ENCODE measurements around the gene FOXP1. TPM values are rescaled to one million over a fixed set of nuclear protein-coding genes. Genes with fewer than 3 reads are reported as not detected.

FOXP1 gene
- total RNA-seq, 1 donor: 195 TPM

- Histone ChIP-seq H3K4me3 (ENCODE audit: insufficient read depth, low read length) (peak overlapping the region; percentile 36), H3K4me1 (ENCODE audit: insufficient read depth, low read length) (peaks cover 39% of the 10 kb centered on the region), H3K27me3 (ENCODE audit: insufficient read depth, low read length) (no peaks in the 10 kb centered on the region), H3K36me3 (ENCODE audit: insufficient read depth, low read length) (no peaks in the 10 kb centered on the region), H3K9me3 (ENCODE audit: low read depth, low read length) (no peaks in the 10 kb centered on the region), H3K79me2 (ENCODE audit: insufficient read depth, low read length) (peaks cover 75% of the 10 kb centered on the region), H3K4me2 (ENCODE audit: insufficient read depth, low read length) (peak overlapping the region; percentile 69), H4K20me1 (ENCODE audit: insufficient read depth, low read length) (no peaks in the 10 kb centered on the region), H2AFZ (ENCODE audit: low read length) (peak overlapping the region; percentile 55), H3K27ac (ENCODE audit: low read depth, low read length) (peak overlapping the region; percentile 73)
- no peak for TF ChIP-seq CTCF (IDR thresholded peaks at IDR 0.05; ENCODE audit: extremely low read depth, low read depth, low read length)
- DNase-seq (ENCODE audit: insufficient read length, low spot score, missing footprints): peak; percentile 87
Measured at GRCh38 chr3:71542521-71543370, 40.8 kb downstream of the FOXP1 start.

DNA sequence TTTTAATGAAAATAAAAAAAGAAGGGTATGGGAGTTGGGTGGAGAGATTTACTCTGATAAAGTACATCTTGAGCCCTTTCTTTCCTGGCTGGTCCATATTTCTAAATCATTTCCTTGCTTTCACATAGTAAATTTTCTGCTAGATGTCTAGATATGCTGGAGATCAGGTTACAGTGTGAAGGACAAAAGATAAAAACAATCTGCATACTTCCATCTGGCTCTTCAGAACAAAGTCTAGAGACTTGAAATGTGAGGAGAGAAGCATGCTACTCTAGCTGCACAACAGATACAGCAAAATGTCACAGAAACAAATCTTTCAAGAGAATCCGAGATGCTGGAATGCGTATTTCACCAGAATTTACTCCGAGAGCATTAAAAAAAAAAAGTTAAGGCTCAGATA, 42.2 kb downstream of the FOXP1 start:
- H3K4me1 ChIP-seq (ENCODE audit: insufficient read depth, low read length): peaks cover 53% of the 10 kb centered on the region
- H3K27me3 ChIP-seq (ENCODE audit: insufficient read depth, low read length): no peaks in the 10 kb centered on the region
- H4K20me1 ChIP-seq (ENCODE audit: insufficient read depth, low read length): no peaks in the 10 kb centered on the region
- no peak for TF ChIP-seq CTCF (IDR thresholded peaks at IDR 0.05; ENCODE audit: extremely low read depth, low read depth, low read length)
- H3K79me2 ChIP-seq (ENCODE audit: insufficient read depth, low read length): peaks cover 60% of the 10 kb centered on the region
- H3K27ac ChIP-seq (ENCODE audit: low read depth, low read length): peak overlapping the region; percentile 5
- no peaks in the 10 kb centered on the region for H3K9me3 ChIP-seq (ENCODE audit: low read depth, low read length)
- no peaks in the 10 kb centered on the region for H3K36me3 ChIP-seq (ENCODE audit: insufficient read depth, low read length)
- no peak overlapping the region for H3K4me3 ChIP-seq (ENCODE audit: insufficient read depth, low read length)
- no peak overlapping the region for H3K4me2 ChIP-seq (ENCODE audit: insufficient read depth, low read length)
- no peak overlapping the region for H2AFZ ChIP-seq (ENCODE audit: low read length)
- DNase-seq (ENCODE audit: insufficient read length, low spot score, missing footprints): no peak

- H3K4me1 ChIP-seq (ENCODE audit: insufficient read depth, low read length): peaks cover 59% of the 10 kb centered on the region
- H3K27ac ChIP-seq (ENCODE audit: low read depth, low read length): peak overlapping the region; percentile 95
Measured at GRCh38 chr3:71537211-71537611, 46.3 kb downstream of the FOXP1 start.

More at GRCh38 chr3:71537211-71537611, 46.3 kb downstream of the FOXP1 start:
- peaks cover 68% of the 10 kb centered on the region for H3K79me2 ChIP-seq (ENCODE audit: insufficient read depth, low read length)
- H2AFZ ChIP-seq (ENCODE audit: low read length): no peak overlapping the region
- no peak for TF ChIP-seq CTCF (IDR thresholded peaks at IDR 0.05; ENCODE audit: extremely low read depth, low read depth, low read length)
- peak overlapping the region; percentile 49 for H3K4me3 ChIP-seq (ENCODE audit: insufficient read depth, low read length)
- DNase-seq (ENCODE audit: insufficient read length, low spot score, missing footprints): peak; percentile 94
- H3K36me3 ChIP-seq (ENCODE audit: insufficient read depth, low read length): no peaks in the 10 kb centered on the region
- peak overlapping the region; percentile 80 for H3K4me2 ChIP-seq (ENCODE audit: insufficient read depth, low read length)
- H3K27me3 ChIP-seq (ENCODE audit: insufficient read depth, low read length): no peaks in the 10 kb centered on the region
- no peaks in the 10 kb centered on the region for H3K9me3 ChIP-seq (ENCODE audit: low read depth, low read length)
- no peaks in the 10 kb centered on the region for H4K20me1 ChIP-seq (ENCODE audit: insufficient read depth, low read length)
